ENCODE data around the gene HAGH. TPM values are rescaled to one million over a fixed set of nuclear protein-coding genes. Genes with fewer than 3 reads are reported as not detected.

Gene HAGH
- total RNA-seq, 1 experiment from 2014 or later, result 36.0 TPM

DNA sequence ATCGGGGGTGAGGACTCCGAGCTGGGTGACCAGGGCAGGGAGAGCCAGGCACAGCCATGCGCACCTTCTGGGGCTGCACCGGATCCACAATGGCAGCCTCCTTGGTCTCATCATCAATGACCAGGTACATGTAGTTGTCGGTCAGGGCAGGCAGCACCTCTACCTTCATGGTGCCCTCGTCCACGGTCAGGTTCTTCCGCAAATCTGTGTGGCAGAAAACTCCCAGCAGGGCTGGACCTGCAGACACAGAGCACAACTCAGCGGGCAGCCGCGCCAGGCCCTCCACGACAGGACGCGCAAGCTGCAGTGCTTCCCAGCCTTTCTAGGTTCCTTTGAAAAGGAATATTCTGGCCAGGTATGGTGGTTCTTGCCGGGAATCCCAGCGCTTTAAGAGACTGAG, 3.8 kb downstream of the HAGH start:
- Mint-ChIP-seq H3K27me3 (ENCODE audit: low read depth) (peaks cover 2% of the 10 kb centered on the region; the same call in 1 of the 2 replicates), H3K9me3 (no peaks in the 10 kb centered on the region), H3K36me3 (no peaks in the 10 kb centered on the region), H3K4me1 (peaks cover 9% of the 10 kb centered on the region), H3K27ac (no peak overlapping the region), H3K4me3 (no peak overlapping the region)
- ATAC-seq (no peak), DNase-seq (ENCODE audit: low spot score) (no peak)
- POLR2A ChIA-PET, result no interaction called here
- CTCF ChIA-PET, result interaction anchor here (1.1 to 2.8 kb wide), 4 partner anchors 11 to 106 kb away, joined by 3 to 18 read pairs (median 13); partner anchors contain the start of genes IGFALS, NUBP2 and SPSB3
- TF ChIP-seq, protein P1, sequence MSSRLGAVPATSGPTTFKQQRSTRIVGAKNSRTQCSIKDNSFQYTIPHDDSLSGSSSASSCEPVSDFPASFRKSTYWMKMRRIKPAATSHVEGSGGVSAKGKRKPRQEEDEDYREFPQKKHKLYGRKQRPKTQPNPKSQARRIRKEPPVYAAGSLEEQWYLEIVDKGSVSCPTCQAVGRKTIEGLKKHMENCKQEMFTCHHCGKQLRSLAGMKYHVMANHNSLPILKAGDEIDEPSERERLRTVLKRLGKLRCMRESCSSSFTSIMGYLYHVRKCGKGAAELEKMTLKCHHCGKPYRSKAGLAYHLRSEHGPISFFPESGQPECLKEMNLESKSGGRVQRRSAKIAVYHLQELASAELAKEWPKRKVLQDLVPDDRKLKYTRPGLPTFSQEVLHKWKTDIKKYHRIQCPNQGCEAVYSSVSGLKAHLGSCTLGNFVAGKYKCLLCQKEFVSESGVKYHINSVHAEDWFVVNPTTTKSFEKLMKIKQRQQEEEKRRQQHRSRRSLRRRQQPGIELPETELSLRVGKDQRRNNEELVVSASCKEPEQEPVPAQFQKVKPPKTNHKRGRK (CRISPR knock-in tag; IDR thresholded peaks at IDR 0.05; ENCODE audit: borderline replicate concordance), result no peak
- no peak for TF ChIP-seq ZNF416 (CRISPR knock-in tag; IDR thresholded peaks at IDR 0.05)
- no peak for TF ChIP-seq ZNF232 (CRISPR knock-in tag; IDR thresholded peaks at IDR 0.05)
- TF ChIP-seq, protein P2, sequence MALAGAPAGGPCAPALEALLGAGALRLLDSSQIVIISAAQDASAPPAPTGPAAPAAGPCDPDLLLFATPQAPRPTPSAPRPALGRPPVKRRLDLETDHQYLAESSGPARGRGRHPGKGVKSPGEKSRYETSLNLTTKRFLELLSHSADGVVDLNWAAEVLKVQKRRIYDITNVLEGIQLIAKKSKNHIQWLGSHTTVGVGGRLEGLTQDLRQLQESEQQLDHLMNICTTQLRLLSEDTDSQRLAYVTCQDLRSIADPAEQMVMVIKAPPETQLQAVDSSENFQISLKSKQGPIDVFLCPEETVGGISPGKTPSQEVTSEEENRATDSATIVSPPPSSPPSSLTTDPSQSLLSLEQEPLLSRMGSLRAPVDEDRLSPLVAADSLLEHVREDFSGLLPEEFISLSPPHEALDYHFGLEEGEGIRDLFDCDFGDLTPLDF (CRISPR knock-in tag; IDR thresholded peaks at IDR 0.05), result no peak
- TF ChIP-seq, protein P3, sequence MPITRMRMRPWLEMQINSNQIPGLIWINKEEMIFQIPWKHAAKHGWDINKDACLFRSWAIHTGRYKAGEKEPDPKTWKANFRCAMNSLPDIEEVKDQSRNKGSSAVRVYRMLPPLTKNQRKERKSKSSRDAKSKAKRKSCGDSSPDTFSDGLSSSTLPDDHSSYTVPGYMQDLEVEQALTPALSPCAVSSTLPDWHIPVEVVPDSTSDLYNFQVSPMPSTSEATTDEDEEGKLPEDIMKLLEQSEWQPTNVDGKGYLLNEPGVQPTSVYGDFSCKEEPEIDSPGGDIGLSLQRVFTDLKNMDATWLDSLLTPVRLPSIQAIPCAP (CRISPR knock-in tag; IDR thresholded peaks at IDR 0.05), result no peak
- TF ChIP-seq ATF1 (CRISPR knock-in tag; IDR thresholded peaks at IDR 0.05), result no peak
- TF ChIP-seq, protein P4, sequence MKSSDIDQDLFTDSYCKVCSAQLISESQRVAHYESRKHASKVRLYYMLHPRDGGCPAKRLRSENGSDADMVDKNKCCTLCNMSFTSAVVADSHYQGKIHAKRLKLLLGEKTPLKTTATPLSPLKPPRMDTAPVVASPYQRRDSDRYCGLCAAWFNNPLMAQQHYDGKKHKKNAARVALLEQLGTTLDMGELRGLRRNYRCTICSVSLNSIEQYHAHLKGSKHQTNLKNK (CRISPR knock-in tag; IDR thresholded peaks at IDR 0.05), result no peak
- no peak for TF ChIP-seq TEAD4 (CRISPR knock-in tag; IDR thresholded peaks at IDR 0.05)
- no peak for TF ChIP-seq OVOL2 (CRISPR knock-in tag; IDR thresholded peaks at IDR 0.05; ENCODE audit: borderline replicate concordance)

DNA sequence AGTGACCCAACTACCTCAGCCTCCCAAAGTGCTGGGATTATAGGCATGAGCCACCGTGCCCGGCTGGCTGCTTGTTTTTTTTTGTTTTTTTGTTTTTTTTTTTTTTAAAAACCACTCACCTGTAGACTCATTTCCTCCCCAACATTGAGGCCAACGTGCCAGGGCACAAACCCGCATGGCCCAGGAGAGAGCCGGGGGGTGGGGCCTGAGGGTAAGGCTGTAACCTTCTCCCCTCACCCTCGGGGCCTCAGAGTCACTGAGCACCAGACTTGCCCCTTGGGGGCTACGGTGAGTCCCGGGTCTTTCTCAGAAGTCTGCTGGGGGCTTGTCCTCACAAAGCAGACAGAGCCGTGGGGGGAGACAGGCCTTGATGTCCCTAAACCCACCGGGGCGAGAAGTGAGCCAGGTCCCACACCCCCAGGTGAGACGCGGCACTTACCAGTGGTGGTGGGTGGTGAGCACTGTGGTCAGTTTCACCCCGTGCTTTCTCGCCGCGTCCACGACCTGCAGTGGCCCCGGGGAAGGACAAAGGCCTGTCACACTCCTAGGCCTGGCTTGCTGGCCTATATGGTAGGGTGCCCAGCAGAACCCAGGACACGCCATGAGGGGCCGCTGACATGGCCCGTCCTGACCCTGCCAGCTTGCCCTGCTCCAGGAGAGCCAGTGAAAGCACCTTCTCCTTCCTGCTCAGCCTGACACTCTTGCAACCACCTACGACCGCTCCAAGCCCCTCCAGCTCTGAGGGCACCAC, 4.6 kb downstream of the HAGH start:
- H3K27ac Mint-ChIP-seq, result no peak overlapping the region
- TF ChIP-seq, protein P5, sequence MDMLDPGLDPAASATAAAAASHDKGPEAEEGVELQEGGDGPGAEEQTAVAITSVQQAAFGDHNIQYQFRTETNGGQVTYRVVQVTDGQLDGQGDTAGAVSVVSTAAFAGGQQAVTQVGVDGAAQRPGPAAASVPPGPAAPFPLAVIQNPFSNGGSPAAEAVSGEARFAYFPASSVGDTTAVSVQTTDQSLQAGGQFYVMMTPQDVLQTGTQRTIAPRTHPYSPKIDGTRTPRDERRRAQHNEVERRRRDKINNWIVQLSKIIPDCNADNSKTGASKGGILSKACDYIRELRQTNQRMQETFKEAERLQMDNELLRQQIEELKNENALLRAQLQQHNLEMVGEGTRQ (CRISPR knock-in tag; IDR thresholded peaks at IDR 0.05), result no peak
- TF ChIP-seq FOXP1 (CRISPR knock-in tag; IDR thresholded peaks at IDR 0.05; ENCODE audit: borderline replicate concordance), result no peak
- no peaks in the 10 kb centered on the region for H3K27me3 Mint-ChIP-seq (ENCODE audit: low read depth)
- ATAC-seq, result no peak
- ChIA-PET POLR2A (no interaction called here), CTCF (interaction anchor here (2.8 kb wide), 1 partner anchor 10 kb away, joined by 16 read pairs; no protein-coding TSS in a partner anchor)
- no peak for DNase-seq (ENCODE audit: low spot score)
- no peak overlapping the region for H3K4me3 Mint-ChIP-seq
- H3K4me1 Mint-ChIP-seq, result 0 out of 2 replicates have a peak, but pooled peaks cover 4% of the 10 kb centered on the region
- H3K9me3 Mint-ChIP-seq, result no peaks in the 10 kb centered on the region
- no peaks in the 10 kb centered on the region for H3K36me3 Mint-ChIP-seq

DNA sequence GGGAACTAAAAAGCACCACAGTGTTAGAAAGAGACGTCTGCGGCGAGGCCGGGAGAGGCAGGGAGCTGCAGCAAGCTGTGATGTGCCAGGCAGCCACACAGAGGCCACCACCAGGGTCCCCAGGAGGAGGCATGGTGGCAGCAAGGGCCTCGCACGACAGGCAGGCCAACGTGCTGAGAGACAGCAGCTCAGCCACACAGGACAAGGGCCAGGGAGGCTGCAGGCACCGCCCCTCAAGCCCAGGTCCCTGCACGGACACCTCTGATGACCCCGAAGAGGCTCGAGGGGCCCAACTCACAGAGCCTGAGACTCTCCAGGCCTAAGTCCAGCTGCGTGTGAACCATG, 5.7 kb downstream of the HAGH start:
- no peak for TF ChIP-seq CBFB (CRISPR knock-in tag; IDR thresholded peaks at IDR 0.05; ENCODE audit: low read depth)
- H3K36me3 Mint-ChIP-seq, result no peaks in the 10 kb centered on the region
- H3K4me1 Mint-ChIP-seq, result 0 out of 2 replicates have a peak, but pooled peaks cover 4% of the 10 kb centered on the region
- ATAC-seq, result no peak
- ChIA-PET CTCF (no interaction called here), POLR2A (no interaction called here)
- DNase-seq (ENCODE audit: low spot score), result no peak
- H3K9me3 Mint-ChIP-seq, result no peaks in the 10 kb centered on the region
- no peak overlapping the region for H3K4me3 Mint-ChIP-seq
- H3K27me3 Mint-ChIP-seq (ENCODE audit: low read depth), result no peaks in the 10 kb centered on the region
- H3K27ac Mint-ChIP-seq, result no peak overlapping the region

All from WTC11 (cell line).